Gastrocnemius medialis (tissue), 4 donors: Measurements from ENCODE around the gene HOXA3. TPM values are rescaled to one million over a fixed set of nuclear protein-coding genes. Genes with fewer than 3 reads are reported as not detected.

Source experiments
- ATAC-seq, 2 donors: fragments of 150-250 bp; one replicate each; pipeline ENCODE4 v1.9.1; 2016
- DNase-seq, 2 donors: peaks; one replicate each; pipeline ENCODE4 v3.0.0-alpha.2; 2019
- H3K27ac ChIP-seq, 4 donors: fragments of 200-600 bp; sonication (generic); 1 replicate in 1 of 4; 2 replicates in 3 of 4; pipeline ENCODE4 v1.5.1; 2016 to 2018; ENCODE audit warnings: mild to moderate bottlenecking in 2 of 4, moderate library complexity in 1 of 4
- H3K27me3 ChIP-seq, 3 donors: fragments of 200-600 bp; sonication (generic) in 2 of 3; 1 replicate in 1 of 3; 2 replicates in 2 of 3; pipeline versions ENCODE4 v1.5.1 to v1.6.0; 2016 to 2019; ENCODE audit warnings: mild to moderate bottlenecking in 1 of 3, moderate library complexity in 1 of 3
- H3K36me3 ChIP-seq, 2 donors: fragments of 200-600 bp; sonication (generic) in 1 of 2; one replicate each; pipeline ENCODE4 v1.5.1; 2017 to 2018
- H3K4me1 ChIP-seq, 2 donors: fragments of 200-600 bp; sonication (generic) in 1 of 2; one replicate each; pipeline ENCODE4 v1.5.1; 2016 to 2017; ENCODE audit warnings: mild to moderate bottlenecking in 2 of 2
- H3K4me3 ChIP-seq, 4 donors: fragments of 200-600 bp; sonication (generic) in 3 of 4; 1 replicate in 1 of 4; 2 replicates in 3 of 4; pipeline ENCODE4 v1.5.1; 2016 to 2019; ENCODE audit warnings: mild to moderate bottlenecking in 2 of 4
- H3K9me3 ChIP-seq, 3 donors: fragments of 200-600 bp; sonication (generic) in 2 of 3; 1 replicate in 1 of 3; 2 replicates in 2 of 3; pipeline ENCODE4 v1.5.1; 2016 to 2019
- POLR2A ChIP-seq, 2 donors: fragments of 450-650 bp; IDR thresholded peaks; one replicate each; pipeline ENCODE4 v1.6.1; 2017; ENCODE audit warnings: antibody characterized with exemption in 2 of 2, mild to moderate bottlenecking in 2 of 2, moderate library complexity in 2 of 2
- in situ Hi-C, 4 donors: fragments of 200-750 bp; cut with MboI; loops; one replicate each; pipeline versions ENCODE4 v1.15.0 to v1.8.0; 2017; ENCODE audit warnings: low sequenced_read_pairs in 4 of 4
- intact Hi-C: fragments of 100-400 bp; cut with DNase I; formaldehyde crosslinking; loops from one replicate; pipeline ENCODE4 v1.15.1; 2023; ENCODE audit warnings: low total_unique reads
- total RNA-seq, 4 donors: library from RNA; depleted of rRNA; stranded (reverse); fragments of >200 nt; gene quantifications; one replicate each; pipeline versions ENCODE4 v1.1.0 to v1.2.3, GENCODE V29; 2016
- TF ChIP-seq, protein P1 (sequence below), 5 experiments: fragments of 450-650 bp in 3 of 5; fragments of 200-600 bp in 2 of 5; sonication (generic) in 2 of 5; IDR thresholded peaks in 4 of 5; conservative IDR thresholded peaks in 1 of 5; 1 replicate in 4 of 5; 2 replicates in 1 of 5; pipeline ENCODE4 v1.5.1; 2016 to 2019; ENCODE audit warnings: antibody characterized with exemption in 5 of 5, mild to moderate bottlenecking in 3 of 5, moderate library complexity in 3 of 5

Gene HOXA3
- total RNA-seq, 4 donors from 2014 or later = 0.53 to 6.2 (median 3.0) TPM

DNA sequence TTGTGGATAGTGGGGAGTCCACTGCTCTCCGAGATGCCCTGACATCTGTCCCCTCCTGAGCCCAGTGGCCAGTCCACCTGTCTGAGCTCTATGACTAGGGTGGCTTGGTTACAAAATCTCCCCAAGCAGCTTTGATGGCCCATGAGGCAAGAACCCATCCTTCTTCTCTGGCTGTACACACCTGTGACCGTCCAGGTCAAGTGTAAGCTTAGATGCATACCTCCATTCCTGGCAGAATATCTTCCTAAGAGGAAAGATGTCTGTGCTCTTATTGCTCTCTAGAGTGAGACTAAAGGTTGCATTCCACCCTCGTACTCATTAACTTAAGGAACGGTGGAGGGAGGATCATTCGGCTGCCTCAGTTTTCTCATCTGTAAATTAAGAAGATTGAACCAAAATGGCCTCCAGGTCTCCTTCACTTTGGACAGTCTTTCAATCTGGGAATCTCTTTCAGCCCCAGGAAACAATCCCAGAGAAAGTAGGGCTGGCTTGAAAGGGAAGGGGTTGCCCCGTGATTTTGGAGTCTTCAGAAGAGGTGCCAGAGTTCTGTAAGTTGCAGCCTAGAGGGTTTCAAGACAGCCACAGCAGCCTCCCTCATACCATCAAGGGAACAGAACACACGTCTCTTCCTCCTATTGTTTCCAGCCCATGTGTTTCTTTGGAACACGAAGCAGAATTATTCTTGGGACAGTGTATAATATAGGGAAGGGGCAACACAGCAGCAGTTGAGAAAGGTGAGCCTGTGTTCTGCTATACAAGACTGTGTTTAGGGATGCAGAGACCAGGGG, 27.3 kb downstream of the HOXA3 start:
- Histone ChIP-seq H3K4me3 (no peak overlapping the region), H3K27ac (peak overlapping the region; percentile 16 to 58 (median 45))

DNA sequence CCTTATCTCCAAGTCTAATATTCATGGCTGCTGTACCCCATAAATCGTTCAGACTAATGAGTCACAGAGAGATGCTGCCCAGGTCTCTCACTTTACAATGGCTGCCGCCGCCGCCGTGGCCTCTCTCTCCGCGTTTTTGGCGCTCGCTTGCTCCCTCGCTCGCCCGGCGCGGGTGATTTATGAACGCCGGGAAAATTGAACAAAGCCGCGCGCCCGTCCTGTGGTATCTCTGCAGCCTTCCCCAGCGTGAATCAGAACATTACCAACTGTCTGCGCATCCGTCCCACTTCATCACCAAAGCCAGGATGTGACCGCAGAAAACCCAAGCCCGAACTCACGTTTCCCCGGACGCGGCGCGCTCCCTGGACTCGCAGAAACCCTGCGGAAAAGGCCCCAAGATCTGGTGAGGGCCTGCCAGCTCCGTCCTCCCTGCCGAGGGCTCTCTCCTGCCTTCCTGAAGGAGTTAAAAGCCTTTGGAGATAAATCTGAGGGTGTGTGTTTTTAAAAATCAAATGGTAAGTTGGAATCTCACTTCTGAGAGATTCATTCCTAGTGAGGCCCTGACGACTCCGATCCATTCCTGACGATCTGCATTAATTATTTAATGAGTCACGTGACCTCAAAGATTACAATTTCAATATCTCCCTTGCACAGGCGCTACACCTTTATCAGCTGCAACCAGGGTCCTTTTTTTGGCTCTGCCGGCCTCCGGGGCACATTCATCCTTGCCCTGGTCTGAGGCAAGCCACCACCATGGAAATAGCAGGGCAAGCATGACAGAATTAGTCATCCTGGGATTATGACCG, 28.1 kb downstream of the HOXA3 start:
- H3K36me3 ChIP-seq = no peaks in the 10 kb centered on the region
- no peaks in the 10 kb centered on the region for H3K9me3 ChIP-seq
- no peak for DNase-seq
- H3K27ac ChIP-seq = peak overlapping the region in 2 of 4 donors; percentile 42 to 48
- TF ChIP-seq, protein P1, sequence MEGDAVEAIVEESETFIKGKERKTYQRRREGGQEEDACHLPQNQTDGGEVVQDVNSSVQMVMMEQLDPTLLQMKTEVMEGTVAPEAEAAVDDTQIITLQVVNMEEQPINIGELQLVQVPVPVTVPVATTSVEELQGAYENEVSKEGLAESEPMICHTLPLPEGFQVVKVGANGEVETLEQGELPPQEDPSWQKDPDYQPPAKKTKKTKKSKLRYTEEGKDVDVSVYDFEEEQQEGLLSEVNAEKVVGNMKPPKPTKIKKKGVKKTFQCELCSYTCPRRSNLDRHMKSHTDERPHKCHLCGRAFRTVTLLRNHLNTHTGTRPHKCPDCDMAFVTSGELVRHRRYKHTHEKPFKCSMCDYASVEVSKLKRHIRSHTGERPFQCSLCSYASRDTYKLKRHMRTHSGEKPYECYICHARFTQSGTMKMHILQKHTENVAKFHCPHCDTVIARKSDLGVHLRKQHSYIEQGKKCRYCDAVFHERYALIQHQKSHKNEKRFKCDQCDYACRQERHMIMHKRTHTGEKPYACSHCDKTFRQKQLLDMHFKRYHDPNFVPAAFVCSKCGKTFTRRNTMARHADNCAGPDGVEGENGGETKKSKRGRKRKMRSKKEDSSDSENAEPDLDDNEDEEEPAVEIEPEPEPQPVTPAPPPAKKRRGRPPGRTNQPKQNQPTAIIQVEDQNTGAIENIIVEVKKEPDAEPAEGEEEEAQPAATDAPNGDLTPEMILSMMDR (IDR thresholded peaks at IDR 0.05 in 4 of 5, conservative IDR thresholded peaks at IDR 0.05 in 1 of 5) = no peak
- in situ Hi-C loops (no loop called here), intact Hi-C loops (no loop called here)
- H3K4me1 ChIP-seq = peaks cover 38 to 63% of the 10 kb centered on the region in 2 donors
- no peak for ATAC-seq
- H3K27me3 ChIP-seq = no peaks in the 10 kb centered on the region
- H3K4me3 ChIP-seq = no peak overlapping the region

More for the DNA sequence above, 27.3 kb downstream of the HOXA3 start:
- in situ Hi-C loops (no loop called here), intact Hi-C loops (loop anchor here (5.0 kb wide), 1 partner anchor 93 kb away; no protein-coding TSS in a partner anchor)
- DNase-seq (no peak), ATAC-seq (no peak)
- H3K9me3 ChIP-seq = no peaks in the 10 kb centered on the region
- no peaks in the 10 kb centered on the region for H3K36me3 ChIP-seq
- H3K27me3 ChIP-seq = no peaks in the 10 kb centered on the region
- TF ChIP-seq, protein P1 (IDR thresholded peaks at IDR 0.05 in 4 of 5, conservative IDR thresholded peaks at IDR 0.05 in 1 of 5) = no peak
- peak in 1 of 2 donors; percentile 41 for TF ChIP-seq POLR2A (IDR thresholded peaks at IDR 0.05)
- peaks cover 42 to 62% of the 10 kb centered on the region in 2 donors for H3K4me1 ChIP-seq

DNA sequence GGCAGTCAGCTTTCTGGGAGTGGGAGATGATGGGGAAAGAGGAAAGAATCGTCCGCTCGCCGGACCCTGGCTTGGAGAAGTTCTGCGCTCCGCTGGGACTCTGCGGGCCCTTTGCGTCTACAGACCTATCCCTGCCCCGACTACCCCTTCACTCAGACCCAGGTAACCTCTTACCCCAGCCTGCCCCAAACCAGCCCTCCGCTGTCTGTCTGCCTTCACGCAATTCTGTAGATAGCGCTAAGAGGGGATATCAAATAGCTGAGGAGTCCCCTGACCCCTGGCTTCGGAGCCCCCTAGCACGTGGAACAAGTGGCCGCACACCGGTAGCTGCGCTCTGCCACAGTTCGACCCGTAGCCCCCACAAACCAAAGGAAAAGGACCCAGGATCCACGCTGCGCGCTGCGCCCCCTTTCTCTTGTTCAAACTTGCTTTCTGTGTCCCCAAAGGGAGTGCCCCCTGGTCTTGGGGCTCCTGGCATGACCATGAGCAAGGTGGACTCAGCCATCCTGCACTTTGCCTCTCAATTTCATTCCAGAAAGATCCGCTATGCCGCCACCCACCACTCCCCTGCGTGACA, 28.8 kb downstream of the HOXA3 start:
- no peaks in the 10 kb centered on the region for H3K36me3 ChIP-seq
- TF ChIP-seq POLR2A (IDR thresholded peaks at IDR 0.05) = no peak
- TF ChIP-seq, protein P1 (IDR thresholded peaks at IDR 0.05 in 4 of 5, conservative IDR thresholded peaks at IDR 0.05 in 1 of 5) = no peak
- in situ Hi-C loops (no loop called here), intact Hi-C loops (no loop called here)
- no peaks in the 10 kb centered on the region for H3K27me3 ChIP-seq
- DNase-seq (no peak), ATAC-seq (no peak)
- H3K4me3 ChIP-seq = no peak overlapping the region
- peaks cover 30 to 56% of the 10 kb centered on the region in 2 donors for H3K4me1 ChIP-seq
- no peak overlapping the region for H3K27ac ChIP-seq
- no peaks in the 10 kb centered on the region for H3K9me3 ChIP-seq

DNA sequence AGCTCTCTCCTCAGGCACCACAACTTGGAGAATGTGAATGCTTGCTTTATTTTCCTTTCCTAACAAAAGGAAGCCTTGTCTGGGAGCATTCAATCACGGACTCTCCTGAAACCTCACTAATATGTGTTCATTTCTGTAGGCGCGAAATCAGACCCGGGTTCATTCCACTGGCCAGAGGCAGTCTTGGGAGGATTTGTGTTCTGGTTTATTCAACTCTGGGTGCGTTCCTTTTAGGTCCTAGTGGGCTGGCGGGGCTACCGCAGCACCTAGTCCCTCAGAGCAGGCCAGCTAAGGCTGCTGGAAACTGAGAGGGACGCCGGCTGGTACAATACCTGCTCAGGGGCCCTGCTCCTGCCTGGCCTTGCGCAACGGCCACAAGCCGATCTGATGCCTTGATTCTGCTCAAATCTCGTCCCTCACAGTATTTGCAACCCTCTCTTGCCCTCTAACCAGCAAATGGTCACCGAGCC, 29.3 kb downstream of the HOXA3 start:
- H3K27ac ChIP-seq = no peak overlapping the region
- in situ Hi-C loops = no loop called here
- peaks cover 25 to 51% of the 10 kb centered on the region in 2 donors for H3K4me1 ChIP-seq
- no peaks in the 10 kb centered on the region for H3K9me3 ChIP-seq
- no peak for TF ChIP-seq POLR2A (IDR thresholded peaks at IDR 0.05)
- TF ChIP-seq, protein P1 (IDR thresholded peaks at IDR 0.05 in 4 of 5, conservative IDR thresholded peaks at IDR 0.05 in 1 of 5) = no peak
- intact Hi-C loops = no loop called here
- ATAC-seq (no peak), DNase-seq (no peak)
- no peak overlapping the region for H3K4me3 ChIP-seq
- H3K36me3 ChIP-seq = no peaks in the 10 kb centered on the region
- no peaks in the 10 kb centered on the region for H3K27me3 ChIP-seq
